GM21515 (cell line): ENCODE results near the gene RPS14.
"Not testable (repeated sequence)": the region's sequence is repeated elsewhere in the genome, so short reads cannot be mapped to it uniquely, and the experiment has no call there.

Source experiments
- ATAC-seq: cut with Tn5 transposase; IDR thresholded peaks from one replicate; pipeline ENCODE4 v1.9.1; 2021; ENCODE audit not compliant: unreplicated experiment

RPS14 gene

DNA sequence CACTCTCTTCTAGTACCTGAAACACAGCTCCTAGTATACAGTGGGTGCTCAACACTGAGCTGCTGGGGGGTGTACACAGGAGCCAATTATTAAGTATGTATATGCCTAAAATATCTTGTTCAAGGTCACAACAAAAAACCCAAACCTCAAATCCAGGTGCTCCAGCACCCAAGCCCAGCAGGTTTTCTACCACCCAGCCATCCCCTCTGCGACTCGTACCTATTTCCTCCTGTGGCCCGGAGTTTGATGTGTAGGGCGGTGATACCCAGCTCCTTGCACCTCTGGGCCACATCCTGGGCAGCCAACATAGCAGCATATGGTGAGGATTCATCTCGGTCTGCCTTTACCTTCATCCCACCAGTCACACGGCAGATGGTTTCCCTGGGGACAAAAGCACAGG lies 3.0 kb downstream of the RPS14 start:
- ATAC-seq = no peak

- ATAC-seq = no peak
Observed at GRCh38 chr5:150446088-150446487, 3.5 kb downstream of the RPS14 start.

GRCh38 chr5:150444770-150445169 lies 4.8 kb downstream of the RPS14 start:
- ATAC-seq = no peak

DNA sequence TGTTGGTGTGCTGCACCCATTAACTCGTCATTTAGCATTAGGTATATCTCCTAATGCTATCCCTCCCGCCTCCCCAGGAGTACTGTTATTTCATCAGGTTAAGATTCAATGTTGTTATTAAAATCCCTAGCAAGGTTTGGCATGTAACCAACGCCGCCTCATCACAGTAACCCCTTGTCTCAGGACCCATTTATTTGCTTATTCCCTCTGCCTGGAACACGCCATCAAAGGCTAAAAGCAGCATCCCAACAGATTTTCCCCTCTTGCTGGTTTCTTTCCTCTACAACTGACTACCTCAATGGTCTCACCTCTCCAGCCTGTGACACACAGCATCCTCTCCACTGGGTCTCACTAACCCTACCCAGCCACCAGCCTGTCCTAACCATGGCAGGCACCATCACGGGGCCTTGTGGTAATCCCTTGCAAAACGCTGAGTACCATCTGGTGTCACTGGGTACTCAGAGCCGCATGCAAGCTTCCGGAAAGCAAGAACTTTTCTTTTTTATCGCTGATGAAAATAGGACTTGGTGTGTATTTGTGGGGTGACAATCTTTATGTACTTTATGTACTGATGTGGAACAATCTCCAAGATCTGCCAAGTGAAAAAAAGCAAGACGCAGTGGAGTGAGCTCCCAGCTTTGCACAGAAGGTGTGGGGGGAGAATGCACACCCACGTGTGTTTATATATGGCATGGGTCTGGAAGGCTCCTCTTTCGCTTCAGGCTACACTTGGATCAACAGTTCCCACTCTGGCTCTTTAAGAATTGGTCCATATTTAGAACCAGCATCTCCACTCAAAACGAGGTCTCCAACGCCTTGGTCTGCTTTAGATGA lies 6.1 kb downstream of the RPS14 start:
- no peak for ATAC-seq

DNA sequence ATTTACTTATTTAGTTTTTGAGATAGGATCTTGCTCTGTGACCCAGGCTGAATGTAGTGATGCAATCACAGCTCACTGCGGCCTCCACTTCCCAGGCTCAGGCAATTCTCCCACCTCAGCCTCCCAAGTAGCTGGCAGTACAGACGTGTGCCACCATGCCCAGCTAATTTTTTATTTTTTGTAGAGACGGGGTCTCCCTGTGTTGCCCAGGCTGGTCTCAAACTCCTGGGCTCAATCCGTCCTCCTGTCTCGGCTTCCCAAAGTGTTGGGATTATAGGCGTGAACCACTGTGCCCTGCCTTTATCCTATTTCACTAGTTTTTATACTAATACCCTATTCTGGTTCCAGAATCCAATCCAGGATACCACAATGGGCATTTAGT lies 6.8 kb downstream of the RPS14 start:
- no peak for ATAC-seq

- ATAC-seq = no peak
Observed at GRCh38 chr5:150441813-150442698, 7.5 kb downstream of the RPS14 start.

DNA sequence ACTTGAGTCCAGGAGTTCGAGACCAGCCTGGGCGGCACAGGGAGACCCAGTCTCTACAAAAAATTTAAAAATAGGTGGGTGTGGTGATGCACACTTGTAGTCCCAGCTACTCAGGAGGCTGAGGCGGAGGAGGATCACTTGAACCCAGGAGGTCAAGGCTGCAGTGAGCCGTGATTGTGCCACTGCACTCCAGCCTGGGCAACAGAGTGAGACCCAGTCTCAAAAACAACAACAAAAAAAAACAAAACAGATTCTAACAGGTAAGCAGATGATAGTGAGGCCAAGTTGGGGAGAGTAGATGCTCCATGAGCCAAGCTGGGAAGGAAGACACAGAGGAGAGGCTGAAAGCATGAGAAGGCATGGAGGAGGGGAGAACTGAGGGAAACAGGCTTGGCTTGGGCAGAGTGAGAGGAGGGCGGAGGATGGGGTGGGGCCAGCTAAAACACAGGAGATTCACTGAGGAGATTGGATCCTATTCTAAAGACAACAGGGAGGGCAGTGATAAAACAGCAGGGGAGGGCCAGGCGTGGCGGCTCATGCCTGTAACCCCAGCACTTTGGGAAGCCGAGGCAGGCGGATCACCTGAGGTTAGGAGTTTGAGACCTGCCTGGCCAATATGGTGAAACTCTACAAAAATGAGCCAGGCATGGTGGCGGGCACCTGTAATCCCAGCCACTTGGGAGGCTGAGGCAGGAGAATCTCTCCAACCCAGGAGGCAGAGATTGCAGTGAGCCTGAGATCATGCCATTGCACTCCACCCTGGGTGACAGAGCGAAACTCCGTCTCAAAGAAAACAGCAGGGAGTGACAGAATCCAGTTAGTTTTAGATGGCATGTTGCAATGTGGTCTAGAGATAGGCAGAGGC lies 8.4 kb downstream of the RPS14 start:
- ATAC-seq = no peak

GRCh38 chr5:150438873-150439546 lies 10.5 kb downstream of the RPS14 start:
- ATAC-seq = no peak

GRCh38 chr5:150436141-150436680 lies 13.3 kb downstream of the RPS14 start:
- peak; percentile 86 for ATAC-seq

DNA sequence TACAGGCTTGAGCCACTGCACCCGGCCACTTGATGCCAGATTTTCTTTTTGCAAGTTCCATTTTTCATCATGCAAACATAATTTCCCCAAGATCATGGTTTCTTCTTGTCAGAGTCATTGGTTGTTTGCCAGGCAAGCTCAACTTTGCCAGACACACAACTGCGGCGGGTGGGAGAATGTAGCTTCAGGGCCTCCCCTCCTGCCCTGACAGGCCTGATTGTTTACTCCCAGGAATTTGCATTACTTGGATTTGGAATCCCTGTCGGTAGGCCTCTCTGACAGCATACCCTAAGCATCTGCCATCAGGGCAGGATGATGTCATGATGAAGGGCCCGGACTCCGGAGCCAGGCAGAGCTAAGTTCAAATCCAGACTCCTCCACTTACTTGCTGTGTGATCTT lies 15.1 kb downstream of the RPS14 start:
- no peak for ATAC-seq

GRCh38 chr5:150431574-150431973 lies 18.0 kb downstream of the RPS14 start:
- ATAC-seq = no peak

- no peak for ATAC-seq
Observed at GRCh38 chr5:150431048-150431447, 18.5 kb downstream of the RPS14 start.

DNA sequence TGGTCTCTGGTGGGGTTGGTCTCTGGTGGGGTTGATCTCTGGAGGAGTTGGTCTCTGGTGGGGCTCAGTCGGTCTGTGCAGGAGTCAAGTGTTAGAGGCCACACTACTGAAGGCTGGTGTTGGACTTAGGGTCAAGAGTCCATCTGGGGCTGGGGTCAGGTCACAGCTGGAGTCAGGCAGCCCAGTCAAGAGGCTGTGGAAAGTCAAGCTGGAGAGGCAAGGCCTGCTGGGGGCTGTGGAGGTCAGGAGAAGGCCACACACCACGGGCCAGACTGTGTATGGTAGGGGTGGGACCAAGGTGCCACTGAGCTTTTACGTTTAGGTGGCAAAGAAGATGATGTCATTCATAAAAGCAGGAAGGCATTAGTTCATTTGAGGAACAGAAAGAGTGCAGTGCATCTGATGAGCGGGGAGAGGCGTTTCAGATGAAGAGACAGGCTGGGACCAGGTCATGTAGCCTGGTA lies 20.1 kb downstream of the RPS14 start:
- no peak for ATAC-seq

DNA sequence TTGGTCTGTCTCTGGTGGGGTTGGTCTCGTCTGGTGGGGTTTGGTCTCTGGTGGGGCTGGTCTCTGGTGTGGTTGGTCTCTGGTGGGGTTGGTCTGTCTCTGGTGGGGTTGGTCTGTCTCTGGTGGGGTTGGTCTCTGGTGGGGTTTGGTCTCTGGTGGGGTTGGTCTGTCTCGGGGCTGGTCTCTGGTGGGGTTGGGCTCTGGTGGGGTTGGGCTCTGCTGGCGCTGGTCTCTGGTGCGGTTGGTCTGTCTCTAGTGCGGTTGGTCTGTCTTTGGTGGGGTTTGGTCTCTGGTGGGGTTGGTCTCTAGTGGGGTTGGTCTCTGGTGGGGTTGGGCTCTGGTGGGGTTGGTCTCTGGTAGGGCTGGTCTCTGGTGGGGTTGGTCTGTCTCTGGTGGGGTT lies 20.6 kb downstream of the RPS14 start:
- no peak for ATAC-seq

DNA sequence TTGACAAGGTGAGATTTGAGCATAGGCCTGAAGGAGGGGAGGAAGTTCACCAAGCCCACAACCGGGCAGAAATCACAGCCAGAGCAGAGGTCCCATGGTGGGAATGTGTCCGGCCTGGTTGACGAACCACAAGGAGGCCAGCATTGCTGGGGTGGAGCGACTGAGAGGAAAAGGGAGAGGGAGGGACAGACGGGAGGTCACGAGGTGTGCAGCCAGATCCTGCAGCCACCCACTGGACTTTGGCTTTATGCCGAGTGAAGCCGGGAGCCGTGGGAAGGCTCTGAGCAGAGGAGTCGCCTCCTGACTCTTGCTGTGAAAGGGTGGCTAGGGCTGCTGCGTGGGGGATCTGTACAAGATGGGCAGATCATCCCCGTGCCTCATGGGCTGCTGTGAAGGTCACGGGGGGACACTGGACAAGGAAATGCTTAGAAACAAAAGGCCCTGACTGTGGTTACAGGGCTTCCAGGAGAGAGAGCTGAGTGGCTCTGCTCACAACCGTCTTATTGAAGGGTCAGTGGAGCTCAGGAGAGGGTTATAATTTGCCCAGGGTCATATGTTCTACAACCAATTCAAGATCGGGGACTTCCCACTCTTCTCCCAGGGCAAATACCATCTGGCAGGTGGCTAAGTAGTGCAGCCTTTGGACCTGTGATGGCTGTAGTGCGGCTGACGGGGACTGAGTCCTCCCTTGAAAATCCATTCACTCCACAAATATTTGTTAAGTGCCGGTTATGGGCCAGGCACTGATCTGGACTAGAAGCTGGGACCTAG lies 21.2 kb downstream of the RPS14 start:
- ATAC-seq = no peak

DNA sequence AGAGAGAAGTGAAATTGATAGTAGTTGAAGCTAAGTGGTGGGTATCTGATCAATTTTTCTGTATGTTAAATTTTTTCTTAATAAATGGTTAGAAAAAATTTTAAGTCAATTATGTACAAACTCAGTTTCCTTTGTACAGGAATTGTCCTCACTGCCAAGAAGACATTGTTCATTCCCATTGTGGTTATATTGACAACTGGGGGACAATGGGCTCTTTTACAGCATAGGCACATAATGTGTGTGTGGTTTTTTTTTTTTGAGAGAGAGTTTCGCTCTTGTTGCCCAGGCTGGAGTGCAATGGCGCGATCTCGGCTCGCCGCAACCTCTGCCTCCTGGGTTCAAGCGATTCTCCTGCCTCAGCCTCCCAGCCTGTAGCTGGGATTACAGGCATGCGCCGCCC lies 23.4 kb downstream of the RPS14 start:
- ATAC-seq = not testable (repeated sequence)

- no peak for ATAC-seq
Observed at GRCh38 chr5:150422758-150423157, 26.8 kb downstream of the RPS14 start.

GRCh38 chr5:150422075-150422474 lies 27.5 kb downstream of the RPS14 start:
- no peak for ATAC-seq

GRCh38 chr5:150419630-150420270 lies 29.8 kb downstream of the RPS14 start:
- no peak for ATAC-seq
